Stimulated activated CD4-positive, alpha-beta T cell treated with anti-CD3 and anti-CD28 coated beads, TNF-alpha, amount 100 ng/mL, for 1 hour (primary cell): Measurements from ENCODE around the gene FAXC.
"Not testable (repeated sequence)": the region's sequence is repeated elsewhere in the genome, so short reads cannot be mapped to it uniquely, and the experiment has no call there.

Source experiments
- DNase-seq, 3 donors: peaks; one replicate each; pipeline ENCODE4 v3.0.0-alpha.2; 2020; ENCODE audit warnings: low read depth in 3 of 3, low spot score in 1 of 3

The FAXC gene

DNA sequence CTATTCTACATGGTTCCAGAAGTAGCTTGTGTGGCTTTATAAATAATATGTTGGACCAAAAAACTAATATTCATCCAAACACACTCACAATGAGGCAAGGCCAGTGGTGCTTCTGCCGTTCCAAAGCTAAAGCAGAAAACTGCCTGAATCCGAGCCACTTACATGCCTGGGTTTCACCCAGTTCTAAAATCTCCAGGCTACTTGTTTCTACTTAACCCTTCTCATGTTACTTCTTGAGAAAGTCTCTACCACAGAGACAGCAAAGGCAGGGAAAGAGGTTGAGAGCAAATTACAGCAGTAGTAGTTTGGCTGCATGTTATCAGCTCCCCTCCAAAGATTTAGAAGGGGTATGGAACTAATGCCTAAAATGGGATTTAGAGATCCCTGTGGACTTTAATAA lies 62.0 kb downstream of the FAXC start:
- no peak for DNase-seq

DNA sequence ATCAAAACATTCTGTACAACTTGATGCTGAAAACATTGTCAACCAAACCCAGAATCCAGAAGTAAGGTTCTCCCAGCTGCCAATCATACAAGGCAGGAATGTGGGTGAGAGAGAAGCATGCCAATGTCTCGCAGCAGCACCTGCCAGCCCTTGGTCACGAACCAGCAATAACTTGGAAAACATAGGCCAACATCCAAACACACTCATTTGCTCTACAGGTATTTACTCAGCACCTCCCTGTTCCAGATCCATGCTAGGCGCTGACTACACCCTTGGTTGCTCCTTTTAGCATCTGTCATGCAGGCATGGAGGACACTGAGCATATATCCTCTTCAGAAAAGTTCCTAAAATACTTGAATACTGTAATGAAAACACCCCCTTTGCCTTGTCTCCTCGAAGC lies 63.6 kb downstream of the FAXC start:
- no peak for DNase-seq

DNA sequence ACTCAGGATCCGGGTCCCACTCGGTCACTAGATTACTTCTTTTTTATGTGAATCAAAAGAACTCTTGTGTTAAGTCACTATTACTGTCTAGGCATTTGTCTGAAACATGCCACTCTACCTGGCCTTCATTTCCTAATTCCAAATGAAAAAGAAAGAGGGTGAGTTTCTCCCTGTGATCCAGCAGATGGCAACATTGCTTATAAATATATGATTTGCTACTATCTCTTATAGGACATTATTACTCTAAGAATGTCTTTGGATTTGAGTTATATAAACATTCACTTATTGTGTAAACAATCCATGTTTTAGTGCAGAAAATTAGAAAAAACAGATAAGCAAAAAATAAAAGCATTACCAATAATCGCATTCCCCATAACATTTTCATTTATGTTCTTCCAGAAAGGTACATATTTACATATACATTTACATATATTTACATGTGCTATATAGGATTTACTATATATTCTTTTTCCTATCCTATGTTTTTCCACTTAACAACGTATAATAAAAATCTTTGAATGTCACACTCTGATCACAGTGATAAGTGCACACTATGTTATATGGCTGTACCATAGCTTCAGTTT lies 66.9 kb downstream of the FAXC start:
- no peak for DNase-seq

DNA sequence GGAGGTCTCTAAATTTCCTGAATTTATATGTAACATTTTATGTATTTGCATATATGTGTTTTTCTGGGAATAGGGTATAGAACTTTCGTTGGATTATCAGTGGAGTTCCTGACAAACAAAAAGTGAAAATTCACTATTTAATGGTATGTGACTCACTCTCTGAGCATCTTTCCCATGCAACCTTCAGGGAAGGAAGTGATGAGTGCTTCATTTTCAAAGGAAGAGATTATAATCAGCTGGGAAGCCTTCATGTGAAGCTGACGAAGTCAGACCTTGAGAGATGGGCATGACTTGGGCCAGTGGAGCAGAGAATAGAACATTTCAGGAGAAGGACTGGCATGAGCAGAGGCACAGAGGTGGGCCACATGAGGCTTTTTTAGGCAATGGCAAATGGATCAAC lies 72.7 kb downstream of the FAXC start:
- no peak for DNase-seq

DNA sequence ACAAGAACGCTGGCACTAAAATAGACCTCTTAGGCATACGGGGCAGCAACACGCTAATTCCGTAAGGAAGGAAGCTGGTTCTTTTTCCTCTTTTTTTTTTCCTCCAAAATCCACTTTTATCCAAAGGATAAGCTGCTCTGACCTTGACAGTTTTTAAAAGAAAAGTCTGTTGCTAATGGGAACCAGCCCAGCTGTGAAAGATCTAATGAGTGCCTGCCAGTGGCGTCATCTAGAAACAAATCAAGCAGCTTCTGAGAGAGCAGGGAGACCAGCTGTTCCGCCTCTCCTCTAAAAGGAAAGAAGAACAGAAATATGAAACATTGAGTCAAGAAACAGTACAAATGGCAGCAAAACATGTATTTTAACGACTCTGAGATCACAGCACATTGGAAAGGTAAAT lies 78.6 kb downstream of the FAXC start:
- DNase-seq: no peak

DNA sequence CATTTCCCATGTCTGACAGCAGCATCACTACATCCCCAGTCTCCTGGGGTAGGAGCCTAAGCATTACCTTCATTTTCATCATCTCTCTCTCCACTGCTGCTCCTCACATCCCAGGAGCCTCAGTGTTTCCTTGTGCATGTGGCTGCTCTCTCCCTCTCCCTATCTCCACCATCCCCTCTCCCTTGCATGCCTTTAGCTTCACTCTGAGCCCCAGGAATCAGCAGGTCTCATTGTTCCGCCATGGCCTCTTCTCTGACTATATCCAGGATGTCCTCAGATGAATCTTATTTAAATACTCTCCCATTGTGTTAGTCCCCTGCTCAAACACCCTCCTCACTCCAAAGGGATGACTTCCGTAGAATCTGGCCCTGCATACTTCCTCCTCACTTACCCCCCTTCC lies 79.4 kb downstream of the FAXC start:
- DNase-seq: no peak

DNA sequence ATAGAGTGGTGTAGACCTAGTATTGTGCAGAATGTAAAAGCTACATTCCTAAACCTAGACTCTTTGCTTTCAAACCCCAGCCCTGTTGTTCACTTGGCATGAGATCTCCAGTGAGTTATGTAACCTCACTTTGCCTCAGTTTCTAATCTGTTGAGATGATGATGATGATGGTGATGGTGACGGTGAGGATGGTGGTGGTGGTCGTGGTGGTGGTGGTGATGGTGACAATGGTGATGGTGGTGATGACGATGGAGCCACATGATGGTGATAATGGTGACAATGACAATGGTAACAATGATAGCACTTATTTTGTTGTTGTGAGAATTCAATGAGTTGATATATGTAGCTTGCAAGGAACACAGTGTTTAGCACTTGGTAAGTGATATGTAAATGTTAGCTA lies 80.3 kb downstream of the FAXC start:
- no peak for DNase-seq

DNA sequence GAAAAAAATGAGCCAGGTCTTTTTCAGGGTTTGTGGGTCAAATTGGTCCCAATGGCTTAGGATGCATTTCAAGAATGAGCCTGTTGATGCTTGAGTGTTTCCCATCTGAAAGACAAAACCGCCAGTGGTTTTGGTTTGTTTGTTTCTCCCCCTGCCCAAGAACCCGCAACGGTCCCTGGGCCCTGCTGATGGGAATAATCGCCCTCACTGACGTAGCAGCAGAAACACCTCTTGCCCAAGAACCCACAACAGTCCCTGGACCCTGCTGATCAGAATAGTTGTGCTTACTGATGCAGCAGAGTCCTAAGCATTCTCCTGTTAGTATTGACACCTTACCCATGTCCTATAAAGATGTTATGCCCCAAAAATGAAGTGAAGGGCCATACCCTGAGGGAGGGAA lies 82.5 kb downstream of the FAXC start:
- DNase-seq: not testable (repeated sequence)

DNA sequence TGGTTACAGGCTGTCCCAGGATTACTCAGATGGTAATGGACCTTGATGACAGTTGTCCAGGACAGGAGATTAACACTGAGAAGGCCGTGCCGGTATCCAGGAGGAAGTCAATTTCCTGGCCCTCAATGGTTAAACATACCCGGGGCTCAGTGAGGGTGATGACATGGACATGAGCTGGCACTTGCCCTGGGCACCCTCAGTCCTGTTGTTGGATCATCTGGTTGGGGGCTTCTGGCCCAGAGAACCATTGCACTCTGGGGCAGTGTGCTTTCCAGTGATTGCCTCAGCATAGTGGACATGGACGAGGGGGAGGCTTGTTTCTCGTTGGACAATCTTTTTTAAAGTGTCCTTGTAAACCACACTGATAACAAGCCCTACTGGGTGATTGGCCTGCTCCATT lies 84.0 kb downstream of the FAXC start:
- DNase-seq: not testable (repeated sequence)

DNA sequence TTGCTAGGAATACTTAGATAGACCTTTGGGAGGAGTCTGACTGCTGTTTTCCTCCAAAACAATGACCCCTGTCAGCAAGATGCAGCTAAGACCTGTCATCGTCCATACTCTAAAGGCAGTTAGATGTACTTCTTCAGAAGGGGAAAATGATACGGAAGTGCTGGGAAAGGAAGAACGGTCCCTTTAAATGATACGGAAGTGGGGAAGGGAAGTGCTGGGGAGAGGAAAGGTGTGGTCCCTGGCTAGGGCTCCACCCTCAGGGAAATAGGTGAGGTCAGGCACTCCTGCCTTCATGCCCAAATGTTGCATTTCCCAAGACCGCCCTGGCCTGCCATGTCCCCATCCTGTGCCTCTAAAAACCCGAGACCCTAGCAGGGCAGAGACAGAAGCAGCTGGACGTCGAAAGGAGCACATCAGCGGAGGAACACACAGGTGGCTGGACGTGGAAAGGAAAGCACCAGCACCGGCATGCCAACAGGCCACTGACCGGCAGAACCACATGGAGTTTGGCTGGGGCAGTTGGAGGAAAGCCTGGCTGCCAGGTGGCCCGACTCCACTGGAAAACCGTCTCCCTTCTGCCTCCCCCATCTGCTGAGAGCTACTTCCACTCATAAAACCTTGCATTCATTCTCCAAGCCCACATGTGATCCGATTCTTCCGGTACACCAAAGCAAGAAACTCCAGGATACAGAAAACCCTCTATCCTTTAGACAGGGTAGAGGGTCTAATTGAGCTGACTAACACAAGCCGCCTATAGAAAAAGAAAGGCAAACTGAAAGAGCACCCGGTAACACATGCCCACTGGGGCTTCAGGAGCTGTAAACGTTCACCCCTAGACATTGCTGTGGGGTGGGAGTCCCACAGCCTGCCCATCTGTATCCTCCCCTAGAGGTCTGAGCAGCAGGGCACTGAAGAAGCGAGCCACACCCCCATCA lies 94.6 kb downstream of the FAXC start:
- no peak for DNase-seq

DNA sequence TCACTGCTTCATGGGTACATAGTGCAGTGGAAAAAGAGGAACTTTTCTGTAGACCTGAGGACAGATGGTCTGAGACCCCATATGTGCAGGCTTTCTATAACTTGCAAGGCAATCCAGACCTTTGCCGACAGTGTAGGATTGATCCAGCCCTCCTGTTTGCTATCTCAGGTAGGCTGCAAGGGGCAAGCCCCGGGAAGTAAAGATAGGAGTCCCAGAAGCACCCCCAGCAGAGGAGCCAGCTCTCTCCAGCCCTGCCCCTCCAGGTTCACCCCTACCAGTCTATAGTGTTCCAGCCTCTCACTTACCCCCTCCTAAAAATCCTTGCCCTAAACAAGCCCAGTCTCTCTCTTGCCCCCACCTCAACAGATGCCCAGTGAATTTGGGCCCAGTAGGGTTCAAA lies 96.2 kb downstream of the FAXC start:
- no peak for DNase-seq

DNA sequence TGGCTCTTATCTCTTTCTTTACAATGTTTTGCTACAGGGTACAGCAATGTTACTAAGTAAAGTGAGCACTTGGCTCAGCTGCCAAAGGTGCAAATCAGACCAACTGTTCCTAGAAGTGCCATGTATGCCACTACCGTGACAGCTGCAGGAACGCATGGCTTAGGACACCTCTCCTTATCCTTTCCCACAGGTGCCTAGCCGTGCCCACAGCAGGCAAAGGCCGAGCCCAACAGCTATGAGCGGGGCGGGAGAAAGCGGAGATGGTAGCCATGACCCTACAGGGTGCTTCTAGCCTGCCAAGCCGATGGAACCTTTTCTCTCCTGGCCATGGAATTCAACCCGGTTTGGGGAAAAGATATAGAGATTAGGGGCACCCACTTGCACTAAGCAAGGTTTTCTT lies 97.1 kb downstream of the FAXC start:
- no peak for DNase-seq

DNA sequence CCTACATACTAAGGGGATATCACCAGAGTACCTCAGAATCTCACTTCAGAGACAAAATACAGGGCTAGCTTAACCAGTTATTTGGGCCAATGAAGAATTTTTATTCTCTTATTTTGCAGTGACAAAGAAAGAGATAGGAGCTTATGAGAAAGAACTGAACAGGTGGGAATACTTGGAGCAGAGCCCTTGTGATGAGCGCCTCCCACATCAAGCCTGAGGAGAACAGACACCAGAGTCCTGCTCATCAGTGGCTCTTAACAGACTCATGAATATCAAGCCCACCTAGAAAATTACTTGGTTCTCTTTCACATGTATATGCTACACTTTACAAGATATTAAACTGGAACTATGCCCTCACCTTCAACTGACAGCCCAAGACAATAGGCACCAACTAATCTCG lies 99.0 kb downstream of the FAXC start:
- DNase-seq: no peak

DNA sequence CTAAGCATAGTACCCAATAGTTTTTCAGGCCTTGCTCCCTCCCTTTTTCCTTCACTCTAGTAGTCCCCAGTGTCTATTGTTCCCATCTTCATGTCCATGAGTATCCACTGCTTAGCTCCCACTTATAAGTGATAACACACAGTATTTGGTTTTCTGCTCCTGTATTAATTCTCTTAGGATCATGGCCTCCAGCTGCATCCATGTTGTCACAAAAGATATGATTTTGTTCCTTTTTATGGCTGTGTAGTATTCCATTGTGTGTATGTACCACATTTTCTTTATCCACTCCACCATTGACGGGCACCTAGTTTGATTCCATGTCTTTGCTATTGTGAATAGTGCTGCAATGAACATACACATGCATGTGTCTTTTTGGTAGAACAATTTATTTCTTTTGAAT lies 102.9 kb downstream of the FAXC start:
- DNase-seq: no peak

DNA sequence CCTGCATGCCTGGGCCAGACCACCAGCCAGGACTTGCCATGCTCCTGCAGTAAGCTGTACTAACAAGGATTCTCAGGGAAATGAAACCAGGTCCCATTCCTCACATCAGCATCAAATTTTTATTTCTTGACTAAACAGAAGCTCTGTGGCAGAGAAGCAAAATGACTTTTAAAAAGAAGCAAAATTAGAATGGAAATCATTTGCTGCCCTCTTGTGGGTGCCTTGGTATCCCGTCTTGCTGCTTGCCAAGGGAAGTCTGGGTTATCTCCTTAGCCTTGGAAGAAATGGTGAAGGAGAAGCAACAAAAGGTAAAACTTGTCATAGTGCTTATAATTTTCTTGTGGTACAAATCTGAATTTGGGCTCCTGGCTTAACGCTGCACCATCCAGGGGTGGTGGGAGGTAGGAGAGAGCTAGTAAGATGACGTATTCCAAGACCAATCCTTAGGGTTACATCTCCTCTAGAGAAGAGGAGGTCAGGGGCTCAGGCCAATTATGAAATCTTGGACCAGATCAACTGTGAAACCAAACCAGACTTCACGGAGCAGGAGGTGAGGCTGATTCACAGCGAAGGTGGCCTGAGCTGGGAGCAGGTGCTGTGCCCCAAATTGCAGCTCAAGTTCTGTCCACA lies 107.5 kb downstream of the FAXC start:
- DNase-seq: no peak

DNA sequence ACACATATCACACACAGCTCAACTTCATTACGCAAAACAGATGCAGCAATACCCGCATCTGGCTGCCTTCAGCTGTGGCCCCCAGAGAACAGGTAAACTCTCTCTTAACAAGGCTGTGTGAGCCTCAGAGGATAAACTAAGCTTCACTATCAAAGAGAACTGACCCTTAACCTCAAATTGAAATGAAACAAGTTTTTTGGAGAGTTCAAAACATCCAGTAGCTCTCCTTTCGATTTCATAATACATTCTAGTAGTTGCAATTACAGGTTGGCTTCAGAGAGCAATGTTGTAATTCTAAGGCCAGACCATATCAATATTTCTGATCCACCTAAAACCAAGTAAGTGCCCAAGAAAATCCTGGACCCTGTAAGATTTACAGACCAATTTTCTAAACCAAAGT lies 113.5 kb downstream of the FAXC start:
- DNase-seq: no peak

DNA sequence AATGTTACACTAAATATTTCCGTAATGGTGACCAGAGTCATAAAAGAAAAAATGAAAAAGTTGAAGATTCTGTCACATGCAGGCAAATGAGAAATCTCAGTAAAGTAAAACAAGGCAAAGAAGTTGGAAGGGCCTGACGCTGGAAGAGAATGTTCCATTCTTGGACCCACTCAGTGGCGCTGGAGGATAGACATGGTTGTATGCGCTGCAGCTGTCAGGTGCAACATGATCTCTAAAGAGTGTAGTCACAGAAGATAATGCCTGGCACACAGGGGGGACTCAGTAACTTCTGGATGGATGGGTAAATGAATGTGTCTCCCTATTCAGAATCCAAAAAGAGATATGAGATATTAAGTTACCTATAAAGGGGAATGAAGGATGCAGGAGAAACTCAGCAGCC lies 116.3 kb downstream of the FAXC start:
- DNase-seq: no peak

DNA sequence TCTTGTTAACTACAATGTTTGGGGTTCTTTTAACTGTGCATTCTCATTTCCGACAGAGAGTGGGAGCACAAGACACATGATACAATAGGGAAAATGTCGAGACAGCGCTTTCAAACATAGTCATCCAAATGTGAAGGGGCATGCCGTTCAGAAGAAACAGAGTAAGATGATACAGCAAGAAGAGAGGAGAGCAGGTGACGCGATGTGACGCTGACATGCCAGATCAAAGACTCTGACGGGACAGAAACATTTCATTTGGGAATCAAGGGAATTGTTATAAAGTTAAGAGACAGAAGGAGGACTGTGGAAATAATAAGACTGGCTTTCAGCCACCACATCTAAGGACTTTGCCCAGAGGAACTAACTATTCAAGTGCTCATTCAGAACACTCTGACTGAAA lies 117.4 kb downstream of the FAXC start:
- DNase-seq: no peak

DNA sequence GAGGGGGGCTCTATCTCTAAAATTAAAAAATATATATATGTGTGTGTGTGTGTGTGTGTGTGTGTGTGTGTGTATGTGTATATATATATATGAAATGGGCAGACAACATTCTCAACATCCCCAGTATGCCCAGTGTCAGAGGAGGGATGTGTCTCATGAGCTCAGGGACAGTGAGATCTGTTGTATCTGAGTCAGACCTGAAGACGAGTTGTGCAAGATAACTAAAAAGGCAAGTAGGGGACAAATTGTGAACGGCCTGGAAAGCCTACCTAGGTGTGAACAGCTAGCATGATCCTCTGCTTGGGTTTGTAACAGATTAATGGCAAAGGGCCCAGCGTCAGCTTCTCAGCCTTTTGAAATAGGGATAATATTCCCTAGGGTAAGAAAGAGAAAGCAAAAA lies 124.3 kb downstream of the FAXC start:
- no peak for DNase-seq
